Progenitor cell of endocrine pancreas (in vitro differentiated cells): ENCODE measurements around the gene PTPRC. TPM values are rescaled to one million over a fixed set of nuclear protein-coding genes. Genes with fewer than 3 reads are reported as not detected.

Source experiments
- DNase-seq: peaks from one replicate; pipeline ENCODE4 v3.0.0; 2021; ENCODE audit warnings: low spot score; ENCODE audit not compliant: unreplicated experiment
- H3K27ac Mint-ChIP-seq: 2 replicates; pipeline ENCODE4 v1.8.0; 2021; ENCODE audit warnings: mild to moderate bottlenecking, moderate library complexity, mixed read lengths
- H3K27me3 Mint-ChIP-seq: 2 replicates; pipeline ENCODE4 v1.8.0; 2021; ENCODE audit warnings: mixed read lengths
- H3K36me3 Mint-ChIP-seq: 2 replicates; pipeline ENCODE4 v1.8.0; 2022; ENCODE audit warnings: mixed read lengths; ENCODE audit not compliant: insufficient read depth
- H3K4me1 Mint-ChIP-seq: 2 replicates; pipeline ENCODE4 v1.8.0; 2021; ENCODE audit warnings: low read depth, mixed read lengths
- H3K4me3 Mint-ChIP-seq: 2 replicates; pipeline ENCODE4 v1.8.0; 2021; ENCODE audit warnings: low read depth, mild to moderate bottlenecking, moderate library complexity, mixed read lengths
- H3K9me3 Mint-ChIP-seq: 2 replicates; pipeline ENCODE4 v1.8.0; 2021; ENCODE audit warnings: low read depth, mixed read lengths
- CTCF ChIP-seq: fragments of 200-600 bp; sonication (generic); IDR thresholded peaks from one replicate; pipeline ENCODE4 v1.5.0; 2021; ENCODE audit warnings: antibody characterized with exemption, mild to moderate bottlenecking; ENCODE audit not compliant: unreplicated experiment
- total RNA-seq: library from RNA; stranded (reverse); gene quantifications from 2 replicates; pipeline ENCODE4 v1.2.1, GENCODE V29; 2021

PTPRC gene
- total RNA-seq, 1 donor from 2014 or later = not detected

DNA sequence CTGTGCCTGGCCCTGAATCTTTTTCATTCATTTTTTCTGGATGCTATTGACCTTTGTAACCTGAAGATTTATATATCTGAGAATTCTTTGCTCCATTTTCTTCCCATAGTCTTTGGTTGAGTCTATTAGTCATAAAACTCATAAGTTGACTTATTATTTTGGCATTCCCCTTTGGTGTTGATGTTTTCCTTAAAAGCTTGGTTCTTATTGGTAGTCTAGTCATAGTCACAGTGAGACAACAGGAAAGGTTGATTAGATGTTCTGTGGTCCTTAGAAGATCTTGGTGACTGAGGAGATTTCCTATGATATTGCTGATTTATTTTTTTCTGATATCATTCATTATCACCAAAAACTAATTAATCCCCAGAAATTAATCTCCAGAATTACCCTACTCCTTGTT is 86.2 kb downstream of the PTPRC start:
- H3K9me3 Mint-ChIP-seq = no peaks in the 10 kb centered on the region
- H3K4me3 Mint-ChIP-seq = no peak overlapping the region
- H3K27me3 Mint-ChIP-seq = no peaks in the 10 kb centered on the region
- no peaks in the 10 kb centered on the region for H3K36me3 Mint-ChIP-seq
- H3K27ac Mint-ChIP-seq = no peak overlapping the region
- peaks cover 2% of the 10 kb centered on the region for H3K4me1 Mint-ChIP-seq
- TF ChIP-seq CTCF = no peak
- no peak for DNase-seq

DNA sequence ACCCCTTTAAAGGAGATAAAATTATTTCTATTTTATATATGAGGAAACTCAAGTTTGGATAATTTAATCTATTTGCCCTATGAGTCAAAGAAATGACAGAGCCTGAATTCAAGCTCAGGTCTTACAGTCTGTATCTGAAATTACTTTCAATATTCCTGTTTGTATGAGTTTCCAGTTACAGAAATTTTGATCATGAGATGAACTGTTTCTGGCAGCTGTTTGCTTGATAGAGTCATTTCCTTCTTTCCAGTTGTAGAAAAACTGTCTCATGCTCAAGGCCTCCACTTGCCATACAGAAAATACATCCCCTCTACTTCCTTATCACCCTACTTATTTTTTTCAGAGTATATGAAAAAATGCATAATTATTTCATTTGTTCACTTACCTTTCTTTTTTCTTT is 87.6 kb downstream of the PTPRC start:
- TF ChIP-seq CTCF = no peak
- Mint-ChIP-seq H3K4me3 (no peak overlapping the region), H3K4me1 (peaks cover 2% of the 10 kb centered on the region), H3K9me3 (peaks cover 3% of the 10 kb centered on the region), H3K27me3 (no peaks in the 10 kb centered on the region), H3K27ac (no peak overlapping the region), H3K36me3 (no peaks in the 10 kb centered on the region)
- DNase-seq = no peak

DNA sequence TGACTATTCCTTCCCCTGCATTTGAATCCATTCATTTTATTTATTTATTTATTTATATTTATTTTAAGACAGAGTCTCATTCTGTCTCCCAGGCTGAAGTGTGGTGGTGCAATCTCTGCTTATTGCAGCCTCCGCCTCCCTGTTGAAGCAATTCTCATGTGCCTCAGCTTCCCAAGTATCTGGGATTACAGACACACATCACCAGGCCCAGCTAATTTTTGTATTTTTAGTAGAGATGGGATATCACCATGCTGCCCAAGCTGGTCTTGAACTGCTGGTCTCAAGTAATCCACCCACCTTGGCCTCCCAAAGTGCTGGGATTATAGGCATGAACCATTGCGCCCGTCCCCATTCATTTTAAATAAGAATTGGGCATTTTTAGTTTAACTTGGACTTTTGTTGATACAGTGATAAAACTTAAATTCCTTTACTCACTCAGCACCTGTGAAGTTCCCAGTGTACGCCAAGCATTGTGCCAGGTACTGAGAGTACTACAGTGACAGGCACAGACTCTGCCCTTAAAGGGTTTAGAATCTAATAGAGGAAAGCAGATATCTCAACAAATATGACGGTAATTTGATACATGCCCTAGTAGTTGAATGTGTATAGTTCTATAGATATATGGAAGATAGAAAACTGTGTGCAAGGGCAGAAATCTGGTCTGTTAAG is 90.5 kb downstream of the PTPRC start:
- no peak for TF ChIP-seq CTCF
- H3K27ac Mint-ChIP-seq = no peak overlapping the region

GRCh38 chr1:198730952-198731351 is 92.1 kb downstream of the PTPRC start:
- DNase-seq = no peak
- no peak overlapping the region for H3K27ac Mint-ChIP-seq
- H3K36me3 Mint-ChIP-seq = no peaks in the 10 kb centered on the region
- H3K9me3 Mint-ChIP-seq = peaks cover 3% of the 10 kb centered on the region
- no peak for TF ChIP-seq CTCF
- peaks cover 2% of the 10 kb centered on the region for H3K4me1 Mint-ChIP-seq
- no peak overlapping the region for H3K4me3 Mint-ChIP-seq
- H3K27me3 Mint-ChIP-seq = no peaks in the 10 kb centered on the region

More for the DNA sequence above, 90.5 kb downstream of the PTPRC start:
- H3K36me3 Mint-ChIP-seq = no peaks in the 10 kb centered on the region
- no peak overlapping the region for H3K4me3 Mint-ChIP-seq
- DNase-seq = no peak
- H3K27me3 Mint-ChIP-seq = no peaks in the 10 kb centered on the region
- H3K9me3 Mint-ChIP-seq = peaks cover 3% of the 10 kb centered on the region
- peaks cover 2% of the 10 kb centered on the region for H3K4me1 Mint-ChIP-seq

GRCh38 chr1:198734323-198735008 is 95.6 kb downstream of the PTPRC start:
- Mint-ChIP-seq H3K27me3 (no peaks in the 10 kb centered on the region), H3K4me3 (no peak overlapping the region), H3K36me3 (no peaks in the 10 kb centered on the region), H3K9me3 (peaks cover 20% of the 10 kb centered on the region), H3K27ac (no peak overlapping the region), H3K4me1 (peaks cover 2% of the 10 kb centered on the region)
- no peak for TF ChIP-seq CTCF
- DNase-seq = no peak
